T-helper 22 cell (primary cell): ENCODE data around the gene SHROOM3.

Experiments
- DNase-seq: peaks from one replicate; pipeline ENCODE4 v3.0.0-alpha.2; 2020; ENCODE audit warnings: low read depth

Gene SHROOM3

GRCh38 chr4:76624931-76625715 lies 190.1 kb downstream of the SHROOM3 start:
- DNase-seq: no peak

GRCh38 chr4:76626686-76627465 lies 191.8 kb downstream of the SHROOM3 start:
- no peak for DNase-seq

GRCh38 chr4:76628251-76628650 lies 193.2 kb downstream of the SHROOM3 start:
- DNase-seq: no peak

DNA sequence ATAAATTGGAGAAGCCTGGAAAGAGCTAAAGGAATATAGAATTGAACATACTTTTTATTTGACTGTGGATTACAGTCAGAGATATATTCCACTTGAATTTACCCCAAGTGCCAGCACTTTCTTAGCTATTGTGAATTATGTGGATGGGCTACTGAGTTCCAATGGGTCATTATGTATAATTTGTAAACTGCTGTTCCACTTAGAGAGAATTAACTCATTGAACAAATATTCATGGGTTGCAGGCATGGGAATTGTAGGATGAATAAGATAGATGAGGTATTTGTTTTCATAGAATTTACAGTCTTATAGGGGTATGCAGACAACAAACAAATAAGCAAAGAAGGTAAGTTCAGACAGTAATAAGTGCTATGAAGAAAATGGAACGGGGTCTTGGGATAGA lies 195.7 kb downstream of the SHROOM3 start:
- no peak for DNase-seq

DNA sequence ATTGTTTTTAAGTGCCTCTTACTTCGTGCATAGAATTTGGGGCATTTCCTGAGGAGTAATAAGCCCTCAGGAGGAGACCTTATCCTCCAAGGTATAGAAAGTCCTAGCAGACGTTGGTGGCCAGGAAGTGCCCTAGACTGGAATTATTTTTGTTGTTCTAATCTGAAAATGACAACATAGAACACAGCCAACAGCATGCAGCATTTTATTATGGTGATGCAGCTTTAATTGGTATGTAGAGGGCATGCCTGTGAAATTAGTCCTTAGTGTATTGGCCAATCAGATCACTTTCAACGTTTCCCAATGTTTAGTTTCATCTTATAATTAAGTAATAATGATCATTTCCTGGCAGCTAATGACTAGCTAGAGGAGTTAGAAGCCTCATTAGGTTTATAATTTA lies 199.2 kb downstream of the SHROOM3 start:
- DNase-seq: no peak

GRCh38 chr4:76637712-76638361 lies 202.8 kb downstream of the SHROOM3 start:
- no peak for DNase-seq

GRCh38 chr4:76639288-76639687 lies 204.3 kb downstream of the SHROOM3 start:
- DNase-seq: no peak

- no peak for DNase-seq
These were observed 205.4 kb downstream of the SHROOM3 start for GRCh38 chr4:76640353-76640910.

DNA sequence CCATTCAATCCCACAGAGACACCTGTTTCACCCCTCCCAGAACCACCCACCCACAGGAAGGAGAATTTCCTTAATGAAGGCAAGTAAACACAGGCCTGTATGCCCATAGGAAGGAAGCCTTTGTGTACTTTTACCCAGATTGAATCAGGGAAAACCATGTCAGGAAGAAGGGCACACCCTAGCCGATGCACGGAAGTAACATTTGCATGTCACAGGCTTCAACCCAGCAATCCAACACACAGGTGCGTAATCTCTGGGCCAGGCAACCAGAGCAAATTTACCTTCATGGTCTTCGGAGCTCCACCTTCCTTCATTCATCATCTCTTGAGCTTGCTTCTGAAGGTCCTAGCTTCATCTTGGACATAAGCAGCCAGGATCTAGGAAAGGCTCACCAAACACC lies 206.3 kb downstream of the SHROOM3 start:
- no peak for DNase-seq

- no peak for DNase-seq
These were observed 206.7 kb downstream of the SHROOM3 start for GRCh38 chr4:76641758-76642157.

GRCh38 chr4:76644831-76645485 lies 209.9 kb downstream of the SHROOM3 start:
- DNase-seq: no peak

GRCh38 chr4:76649086-76649485 lies 214.1 kb downstream of the SHROOM3 start:
- DNase-seq: no peak

GRCh38 chr4:76651616-76652015 lies 216.6 kb downstream of the SHROOM3 start:
- no peak for DNase-seq

- no peak for DNase-seq
These were observed 217.4 kb downstream of the SHROOM3 start for GRCh38 chr4:76652389-76652788.

DNA sequence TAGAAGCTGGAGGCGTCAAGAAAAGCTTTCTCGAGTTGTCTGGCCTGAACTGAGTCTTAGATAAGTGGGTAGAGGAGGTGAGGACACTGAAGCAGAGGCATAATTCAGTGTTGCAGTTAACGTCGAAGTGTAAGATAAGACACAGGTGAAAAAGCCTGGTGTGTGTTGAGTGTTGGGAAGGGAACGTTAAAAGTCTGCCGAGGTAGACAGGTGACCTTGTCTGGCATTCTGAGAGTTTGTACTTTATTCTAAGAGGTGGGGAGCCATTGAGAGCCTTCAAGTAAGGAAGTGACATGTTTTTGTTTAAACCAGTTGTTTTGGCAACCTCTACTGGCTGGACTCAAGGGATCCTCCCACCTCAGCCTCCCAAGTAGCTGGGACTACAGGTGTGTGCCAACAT lies 219.1 kb downstream of the SHROOM3 start:
- no peak for DNase-seq

GRCh38 chr4:76654791-76655190 lies 219.8 kb downstream of the SHROOM3 start:
- no peak for DNase-seq

DNA sequence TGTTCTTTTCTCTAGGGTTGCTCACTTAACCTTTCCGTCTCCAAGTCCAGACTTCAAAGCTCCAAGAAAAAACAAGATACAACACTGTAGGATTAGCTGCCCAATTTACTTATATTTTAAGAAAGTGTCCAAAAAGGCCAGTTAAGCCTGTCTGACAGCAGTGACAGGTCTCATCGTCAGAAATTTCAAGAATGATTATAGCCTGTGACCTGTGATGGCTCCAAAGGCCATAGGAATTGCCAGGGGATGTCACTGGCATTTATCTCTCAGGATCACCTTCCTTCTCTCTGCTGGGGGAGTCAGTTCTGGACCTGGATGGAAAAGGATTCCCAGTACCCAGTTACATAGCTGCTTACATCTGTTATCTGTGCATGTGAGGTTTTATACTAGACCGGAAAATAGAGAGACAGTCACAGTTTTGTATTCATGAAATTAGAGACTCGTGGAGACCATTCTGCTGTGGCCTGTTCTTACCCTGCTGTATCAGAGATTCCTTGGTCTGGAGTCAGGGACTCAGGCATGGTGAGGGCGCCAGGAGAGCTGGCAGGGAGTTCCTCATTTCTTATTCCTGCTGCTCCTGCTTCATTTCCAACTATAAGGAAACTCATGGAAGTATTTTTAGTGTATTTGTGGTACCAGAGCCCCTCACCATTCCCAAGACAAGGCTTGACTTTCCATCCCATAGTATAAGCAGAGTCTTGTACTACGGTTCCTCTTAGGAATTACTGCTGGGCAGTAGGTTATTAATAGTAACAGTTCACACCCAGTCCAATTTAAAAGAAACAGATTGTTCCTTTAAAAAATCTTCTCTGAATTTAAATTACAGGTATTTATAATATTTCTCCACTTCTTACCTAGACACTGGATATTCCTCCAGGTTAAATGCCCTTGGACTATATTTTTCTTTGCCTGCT lies 220.8 kb downstream of the SHROOM3 start:
- no peak for DNase-seq

GRCh38 chr4:76657443-76657842 lies 222.4 kb downstream of the SHROOM3 start:
- DNase-seq: no peak

DNA sequence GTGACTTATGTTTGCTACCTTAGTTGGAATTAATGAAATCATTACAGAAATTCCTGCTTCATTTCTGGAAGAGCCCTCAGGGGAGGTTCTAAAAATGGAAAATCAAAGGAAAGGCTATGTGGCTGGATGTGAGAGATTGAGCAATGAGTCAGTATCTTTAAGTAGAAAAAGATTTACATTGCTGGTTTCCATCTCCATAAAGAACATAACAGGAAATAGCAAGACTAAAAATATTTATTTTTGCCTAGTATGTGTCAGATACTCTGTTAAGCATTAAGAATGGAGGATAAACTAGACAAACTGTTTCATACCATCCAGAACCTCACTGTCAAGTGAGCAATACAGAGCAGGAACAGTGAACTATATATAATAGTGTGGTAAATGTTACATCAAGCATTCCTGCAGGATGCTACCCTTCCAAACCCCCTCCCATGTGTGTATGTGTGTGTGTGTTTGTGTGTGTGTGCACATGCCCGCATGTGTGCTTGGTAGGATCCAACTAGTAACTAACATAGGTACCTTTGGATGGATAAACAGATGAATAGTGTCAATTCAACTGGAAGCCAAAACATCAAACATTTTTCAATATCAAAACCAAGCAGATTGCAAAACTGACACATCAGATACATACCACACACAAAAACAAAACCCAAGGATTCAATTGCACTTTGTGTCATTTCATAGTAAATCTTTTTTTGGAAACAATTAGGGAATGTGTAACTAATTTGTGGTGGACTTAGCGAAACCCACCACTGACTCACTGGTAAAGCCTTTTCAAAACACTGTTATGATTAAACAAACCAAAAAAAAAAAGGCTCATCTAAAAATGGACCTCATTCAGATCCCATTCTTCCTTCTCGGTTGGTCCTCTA lies 223.4 kb downstream of the SHROOM3 start:
- no peak for DNase-seq

DNA sequence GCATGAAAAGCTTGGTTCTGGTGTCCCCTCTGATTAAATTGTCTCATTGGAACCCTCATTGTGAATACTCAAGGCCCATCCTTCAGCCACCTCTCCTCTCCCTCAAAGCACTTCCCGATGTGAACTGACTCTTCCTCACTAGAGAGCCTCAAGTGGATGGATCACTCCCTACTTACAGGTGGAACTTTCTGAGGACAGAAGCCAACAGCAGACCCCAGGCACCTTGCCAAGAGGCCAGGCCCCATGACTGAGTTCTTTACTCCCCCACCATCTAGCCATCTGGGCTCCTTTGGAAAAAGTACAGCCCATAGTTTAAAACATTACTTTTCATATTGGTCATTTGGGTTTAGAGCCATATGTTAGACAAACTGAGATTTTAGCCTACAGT lies 224.1 kb downstream of the SHROOM3 start:
- DNase-seq: no peak
